ENCODE results near the gene ARID5B. TPM values are rescaled to one million over a fixed set of nuclear protein-coding genes. Genes with fewer than 3 reads are reported as not detected.
A peak's percentile ranks its signal among the peaks of the same experiment; 100 is the strongest.

Gene ARID5B
- total RNA-seq, 2 experiments from 2014 or later = 71.1 to 73.9 TPM

DNA sequence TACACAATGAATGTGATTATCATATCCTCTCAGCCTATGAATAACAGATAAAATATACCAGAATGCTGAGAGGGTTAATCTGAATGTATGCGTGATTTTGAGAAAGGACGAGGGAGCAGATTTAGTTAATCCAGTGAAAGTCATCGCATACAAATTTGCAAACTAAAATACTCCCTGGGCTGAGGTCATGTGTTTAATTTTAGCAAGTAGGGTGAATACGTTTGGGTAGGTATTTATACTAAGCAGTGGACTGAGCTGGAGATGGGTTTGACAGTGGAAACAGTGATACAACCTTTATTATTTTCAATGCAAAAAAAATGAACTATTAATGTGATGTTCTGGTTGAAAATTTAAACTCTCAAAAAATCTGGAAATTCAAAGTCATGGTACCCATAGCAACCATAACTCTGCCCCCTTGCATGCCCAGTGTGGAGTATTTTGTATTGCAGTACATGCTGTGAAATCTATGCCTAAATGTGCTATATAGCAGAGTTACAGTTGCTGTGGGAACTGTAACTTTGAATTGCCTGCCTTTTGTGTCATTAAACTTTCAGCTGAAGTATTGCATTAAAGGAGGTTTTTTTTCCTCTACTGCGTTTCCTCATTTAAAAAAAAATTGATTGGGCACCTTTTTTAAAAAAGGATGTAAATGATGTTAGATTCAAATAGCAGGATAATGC lies 9.5 kb upstream of the ARID5B start:
- Mint-ChIP-seq H3K9me3 (peaks cover 2% of the 10 kb centered on the region), H3K27ac (no peak overlapping the region), H3K27me3 (no peaks in the 10 kb centered on the region), H3K36me3 (ENCODE audit: low read depth) (no peaks in the 10 kb centered on the region), H3K4me1 (peaks cover 9% of the 10 kb centered on the region), H3K4me3 (no peak overlapping the region)
- CTCF ChIA-PET = interaction anchor here (1.0 kb wide), 1 partner anchor 15 kb away, joined by 4 read pairs; no protein-coding TSS in a partner anchor
- DNase-seq = no peak
- POLR2A ChIA-PET = interaction anchor here (1.1 kb wide), 1 partner anchor 13 kb away, joined by 3 read pairs; no protein-coding TSS in a partner anchor

DNA sequence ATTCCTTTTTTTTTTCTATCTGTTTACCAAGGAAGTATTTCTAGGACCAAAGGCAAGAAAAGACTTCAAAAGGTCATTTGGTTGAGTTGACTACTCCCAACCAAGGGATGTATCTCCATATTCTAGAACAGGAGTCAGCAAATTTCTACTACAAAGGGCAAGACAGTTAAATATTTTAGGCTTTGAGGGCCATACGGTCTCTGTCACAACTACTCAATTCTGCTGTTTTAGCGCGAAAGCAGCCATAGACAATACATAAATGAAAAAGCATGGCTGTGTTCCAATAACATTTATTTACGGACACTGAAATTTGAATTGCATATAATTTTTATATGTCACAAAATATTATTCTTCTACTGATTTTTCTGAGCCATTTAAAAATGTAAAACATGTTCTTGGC lies 8.5 kb upstream of the ARID5B start:
- Mint-ChIP-seq H3K27ac (no peak overlapping the region), H3K36me3 (ENCODE audit: low read depth) (no peaks in the 10 kb centered on the region), H3K27me3 (no peaks in the 10 kb centered on the region), H3K9me3 (peaks cover 2% of the 10 kb centered on the region), H3K4me3 (no peak overlapping the region), H3K4me1 (peaks cover 18% of the 10 kb centered on the region)
- ChIA-PET CTCF (no interaction called here), POLR2A (no interaction called here)
- DNase-seq = no peak

DNA sequence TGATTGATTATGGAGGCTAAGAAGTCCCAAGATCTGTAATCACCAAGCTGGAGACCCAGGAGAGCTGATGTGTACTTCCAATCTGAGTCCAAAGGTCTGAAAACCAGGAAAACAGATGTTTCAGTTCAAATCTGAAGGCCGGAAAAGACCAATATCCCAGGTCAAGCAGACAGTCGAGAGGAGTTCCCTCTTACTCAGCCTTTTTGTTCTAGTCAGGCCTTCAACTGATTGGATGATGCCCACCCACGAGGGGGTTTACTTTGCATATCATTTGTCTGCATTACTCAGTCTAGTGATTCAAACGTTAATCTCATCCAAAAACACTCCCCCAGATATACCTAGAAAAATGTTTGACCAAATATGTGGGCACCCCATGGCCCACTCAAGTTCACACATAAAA lies 7.4 kb upstream of the ARID5B start:
- CTCF ChIA-PET = no interaction called here
- POLR2A ChIA-PET = no interaction called here
- no peaks in the 10 kb centered on the region for H3K9me3 Mint-ChIP-seq
- H3K4me3 Mint-ChIP-seq = no peak overlapping the region
- peaks cover 26% of the 10 kb centered on the region for H3K4me1 Mint-ChIP-seq
- no peaks in the 10 kb centered on the region for H3K27me3 Mint-ChIP-seq
- H3K27ac Mint-ChIP-seq = no peak overlapping the region
- H3K36me3 Mint-ChIP-seq (ENCODE audit: low read depth) = no peaks in the 10 kb centered on the region
- DNase-seq = no peak

DNA sequence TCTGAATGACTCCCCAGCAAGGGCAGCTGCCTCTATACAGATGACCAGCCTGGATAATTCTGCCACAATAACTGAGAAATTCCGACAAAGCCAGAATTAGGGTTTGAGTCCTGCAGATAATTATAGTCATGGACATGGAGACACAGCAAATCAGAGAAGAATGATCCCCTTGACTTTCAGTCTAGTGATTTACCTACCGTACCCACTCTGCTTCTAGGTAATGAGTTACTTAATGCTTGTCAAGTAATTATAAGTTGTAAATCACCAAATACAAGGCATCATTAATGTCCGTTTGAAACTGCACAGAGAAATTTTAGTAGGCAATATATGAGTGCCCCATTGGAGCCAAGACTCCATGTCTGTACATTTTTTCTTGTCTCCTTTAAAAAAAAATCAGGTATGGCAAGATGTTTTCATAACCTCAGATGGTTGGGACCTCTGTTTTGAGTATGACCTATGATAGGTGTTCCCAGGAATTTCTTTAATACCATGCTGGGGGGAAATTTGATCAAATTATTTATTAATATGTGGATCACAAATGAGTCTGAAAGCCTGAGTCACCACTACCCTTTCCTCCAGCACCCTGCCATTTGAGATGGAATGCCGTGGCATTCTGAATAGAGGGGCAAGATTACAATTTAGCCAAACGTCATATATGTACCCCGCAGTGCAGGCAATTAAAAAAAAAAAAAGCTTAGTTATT lies 5.5 kb upstream of the ARID5B start:
- H3K36me3 Mint-ChIP-seq (ENCODE audit: low read depth) = no peaks in the 10 kb centered on the region
- no peak overlapping the region for H3K27ac Mint-ChIP-seq
- peaks cover 29% of the 10 kb centered on the region for H3K4me1 Mint-ChIP-seq
- H3K4me3 Mint-ChIP-seq = no peak overlapping the region
- ChIA-PET POLR2A (interaction anchor here (2.4 to 11.0 kb wide), 5 partner anchors 93 to 348 kb away, joined by 8 to 785 read pairs (median 131); no protein-coding TSS in a partner anchor), CTCF (interaction anchor here (0.6 to 7.8 kb wide), 37 partner anchors 10 to 1867 kb away, joined by 3 to 81 read pairs (median 4); no protein-coding TSS in a partner anchor)
- H3K9me3 Mint-ChIP-seq = no peaks in the 10 kb centered on the region
- no peaks in the 10 kb centered on the region for H3K27me3 Mint-ChIP-seq
- no peak for DNase-seq

DNA sequence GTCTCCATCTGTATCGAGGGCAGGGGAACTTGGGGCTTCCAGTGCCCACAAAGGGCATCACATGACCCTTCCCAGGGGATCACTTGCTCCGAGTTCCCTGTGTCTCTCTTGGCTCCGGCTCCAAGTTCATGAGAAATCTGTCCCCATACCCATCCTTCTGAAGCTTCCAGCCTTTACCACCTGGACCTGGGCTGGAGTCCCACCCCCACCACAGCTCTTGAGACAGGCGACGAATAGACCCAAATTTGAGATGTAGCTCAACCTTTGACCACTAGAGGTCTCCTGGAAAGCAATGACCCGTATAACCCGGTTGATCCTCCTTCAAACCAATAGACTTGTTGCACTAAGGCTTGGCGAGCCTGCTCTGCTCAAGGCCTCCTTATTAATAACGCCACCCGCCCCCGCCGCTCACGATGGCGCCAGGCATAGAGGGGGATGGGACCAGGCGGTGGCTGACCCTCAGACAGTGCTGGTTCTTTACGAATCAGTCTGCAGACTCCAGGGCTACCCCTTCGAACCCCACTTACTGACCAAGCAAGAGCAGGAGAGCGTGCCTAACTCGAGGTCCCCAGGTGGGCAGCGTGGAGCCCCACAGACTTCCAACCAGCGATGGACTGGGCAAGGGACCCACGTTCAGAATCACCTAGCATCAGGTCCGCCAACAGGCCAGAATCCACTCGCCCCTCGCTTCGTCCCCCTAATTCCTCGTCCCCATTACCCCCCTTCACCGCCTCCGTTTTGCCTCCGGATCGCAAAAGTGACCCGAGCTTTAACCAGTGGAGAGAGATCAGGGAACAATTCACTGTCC lies 4.4 kb upstream of the ARID5B start:
- peak overlapping the region; percentile 98 for H3K27ac Mint-ChIP-seq
- DNase-seq = peak; percentile 66
- POLR2A ChIA-PET = interaction anchor here (1.1 to 11.5 kb wide), 11 partner anchors 19 to 347 kb away, joined by 4 to 785 read pairs (median 92); no protein-coding TSS in a partner anchor
- CTCF ChIA-PET = interaction anchor here (0.5 to 7.8 kb wide), 50 partner anchors 9 to 1868 kb away, joined by 3 to 81 read pairs (median 4); no protein-coding TSS in a partner anchor
- H3K9me3 Mint-ChIP-seq = no peaks in the 10 kb centered on the region
- H3K36me3 Mint-ChIP-seq (ENCODE audit: low read depth) = peaks cover 3% of the 10 kb centered on the region
- peaks cover 29% of the 10 kb centered on the region for H3K4me1 Mint-ChIP-seq
- H3K27me3 Mint-ChIP-seq = no peaks in the 10 kb centered on the region
- H3K4me3 Mint-ChIP-seq = peak overlapping the region; percentile 68

DNA sequence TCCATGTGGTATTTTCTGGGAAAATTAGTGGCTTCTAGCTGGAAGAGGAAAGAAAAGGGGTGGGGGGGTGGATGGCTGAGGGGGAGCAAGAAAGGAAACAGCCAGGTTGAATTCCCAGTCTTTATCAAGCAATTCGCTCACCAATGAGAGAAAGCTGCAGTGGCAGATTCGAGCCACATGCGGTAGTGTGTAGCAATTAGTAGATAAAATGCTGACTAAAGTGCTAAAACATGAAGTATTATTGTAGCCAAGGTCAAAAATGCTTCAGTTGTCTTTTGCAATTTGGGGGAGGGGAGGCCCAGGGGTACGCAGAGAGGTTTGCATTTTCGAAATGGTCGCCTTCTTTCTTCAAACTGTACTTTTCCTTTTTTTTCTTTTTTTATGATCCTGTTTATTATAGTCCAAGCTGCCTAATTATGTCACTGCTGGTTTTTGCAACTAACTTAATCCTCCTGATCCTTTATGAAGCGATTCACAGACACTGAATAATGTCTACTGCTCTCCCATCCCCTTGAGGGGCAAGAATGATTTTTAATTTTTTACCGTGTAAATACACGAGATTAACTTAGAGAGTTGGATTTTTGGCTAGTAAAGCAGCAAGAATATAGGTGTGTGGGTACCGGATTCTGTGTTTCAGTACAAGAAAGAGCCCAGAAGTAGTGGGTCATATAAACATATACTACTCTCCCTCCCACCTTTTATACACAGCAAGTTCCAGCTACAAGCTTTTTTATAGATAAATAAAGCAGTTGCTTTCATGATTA lies 3.6 kb upstream of the ARID5B start:
- Mint-ChIP-seq H3K4me1 (peaks cover 29% of the 10 kb centered on the region), H3K4me3 (peak overlapping the region; percentile 68), H3K9me3 (no peaks in the 10 kb centered on the region), H3K36me3 (ENCODE audit: low read depth) (peaks cover 10% of the 10 kb centered on the region), H3K27me3 (no peaks in the 10 kb centered on the region), H3K27ac (peak overlapping the region; percentile 98)
- DNase-seq = peak; percentile 32
- ChIA-PET POLR2A (interaction anchor here (1.1 to 11.5 kb wide), 12 partner anchors 20 to 346 kb away, joined by 4 to 785 read pairs (median 54); no protein-coding TSS in a partner anchor), CTCF (interaction anchor here (0.8 to 7.8 kb wide), 15 partner anchors 9 to 757 kb away, joined by 3 to 81 read pairs (median 7); no protein-coding TSS in a partner anchor)

DNA sequence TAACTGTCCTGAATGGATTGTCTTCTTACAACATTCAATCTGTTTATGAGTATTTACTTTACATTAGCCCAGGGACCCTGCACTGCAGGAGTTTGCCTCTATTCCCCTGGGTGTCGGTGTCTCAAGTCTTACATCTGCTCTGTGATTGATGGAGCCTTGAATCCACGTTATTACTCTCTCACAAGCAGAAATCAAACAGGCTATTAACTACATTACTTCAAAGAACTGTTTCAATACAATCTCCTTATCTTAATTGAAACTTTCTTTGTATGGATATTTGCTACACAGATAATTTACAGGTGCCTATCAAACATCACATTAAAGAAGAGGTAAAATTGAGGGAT lies 3.1 kb upstream of the ARID5B start:
- H3K9me3 Mint-ChIP-seq = no peaks in the 10 kb centered on the region
- H3K36me3 Mint-ChIP-seq (ENCODE audit: low read depth) = peaks cover 11% of the 10 kb centered on the region
- H3K27me3 Mint-ChIP-seq = no peaks in the 10 kb centered on the region
- DNase-seq = no peak
- H3K4me3 Mint-ChIP-seq = peak overlapping the region; percentile 25
- ChIA-PET CTCF (interaction anchor here (0.9 to 7.8 kb wide), 9 partner anchors 17 to 347 kb away, joined by 3 to 81 read pairs (median 10); no protein-coding TSS in a partner anchor), POLR2A (interaction anchor here (1.1 to 11.5 kb wide), 17 partner anchors 25 to 906 kb away, joined by 3 to 785 read pairs (median 16); partner anchors contain the start of gene ADO)
- H3K27ac Mint-ChIP-seq = peak overlapping the region; percentile 98
- H3K4me1 Mint-ChIP-seq = peaks cover 29% of the 10 kb centered on the region

DNA sequence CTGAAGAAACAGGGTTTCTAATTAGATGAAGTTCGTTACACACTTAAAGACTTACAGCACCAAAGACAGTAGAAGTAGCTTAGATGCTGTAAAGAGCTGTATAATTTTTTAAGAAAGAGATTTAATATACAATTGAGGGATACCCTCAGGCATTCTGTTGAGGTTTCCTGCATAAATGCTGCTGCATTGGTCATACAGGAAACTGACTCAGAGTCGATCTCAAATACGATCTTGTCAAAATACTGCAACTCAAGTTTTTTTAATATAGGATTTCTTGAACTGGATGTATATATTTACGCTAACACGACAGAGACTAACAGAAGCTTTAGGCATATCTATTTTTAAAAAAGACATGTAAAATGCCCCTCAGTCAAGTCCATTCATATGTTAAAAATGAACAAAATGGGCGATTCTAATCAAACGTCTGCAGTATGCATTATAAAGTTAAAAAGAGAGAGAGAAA lies 2.4 kb upstream of the ARID5B start:
- Mint-ChIP-seq H3K27ac (peak overlapping the region; percentile 98), H3K9me3 (no peaks in the 10 kb centered on the region), H3K4me3 (peak overlapping the region; percentile 94), H3K36me3 (ENCODE audit: low read depth) (peaks cover 13% of the 10 kb centered on the region), H3K4me1 (peaks cover 30% of the 10 kb centered on the region), H3K27me3 (no peaks in the 10 kb centered on the region)
- ChIA-PET POLR2A (interaction anchor here (0.8 to 11.5 kb wide), 31 partner anchors 14 to 1370 kb away, joined by 3 to 785 read pairs (median 9); partner anchors contain the start of gene ADO), CTCF (interaction anchor here (0.6 to 7.8 kb wide), 12 partner anchors 34 to 366 kb away, joined by 3 to 81 read pairs (median 6); no protein-coding TSS in a partner anchor)
- no peak for DNase-seq

DNA sequence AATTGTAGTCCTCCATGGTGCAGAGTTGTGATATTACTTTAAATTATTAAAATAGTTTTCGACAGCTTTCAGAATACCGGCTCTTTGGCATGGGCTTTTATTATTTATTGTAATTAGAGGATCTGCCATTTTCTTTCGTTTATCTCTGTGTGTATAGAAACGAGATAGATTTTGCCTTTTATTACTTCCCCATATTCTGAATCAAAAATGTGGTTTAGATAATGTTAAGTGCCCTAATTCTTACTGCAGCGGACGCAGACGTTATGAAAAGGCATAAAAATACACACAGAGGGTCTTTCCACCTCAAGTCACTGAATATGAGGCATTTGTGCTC lies 1.9 kb upstream of the ARID5B start:
- ChIA-PET CTCF (interaction anchor here (0.6 to 7.8 kb wide), 16 partner anchors 34 to 366 kb away, joined by 3 to 81 read pairs (median 4); no protein-coding TSS in a partner anchor), POLR2A (interaction anchor here (0.8 to 11.5 kb wide), 36 partner anchors 9 to 1369 kb away, joined by 3 to 785 read pairs (median 8); partner anchors contain the start of gene ADO)
- Mint-ChIP-seq H3K36me3 (ENCODE audit: low read depth) (peaks cover 16% of the 10 kb centered on the region), H3K9me3 (no peaks in the 10 kb centered on the region), H3K4me1 (peaks cover 36% of the 10 kb centered on the region), H3K27ac (peak overlapping the region; percentile 98), H3K4me3 (peak overlapping the region; percentile 94), H3K27me3 (no peaks in the 10 kb centered on the region)
- DNase-seq = no peak

DNA sequence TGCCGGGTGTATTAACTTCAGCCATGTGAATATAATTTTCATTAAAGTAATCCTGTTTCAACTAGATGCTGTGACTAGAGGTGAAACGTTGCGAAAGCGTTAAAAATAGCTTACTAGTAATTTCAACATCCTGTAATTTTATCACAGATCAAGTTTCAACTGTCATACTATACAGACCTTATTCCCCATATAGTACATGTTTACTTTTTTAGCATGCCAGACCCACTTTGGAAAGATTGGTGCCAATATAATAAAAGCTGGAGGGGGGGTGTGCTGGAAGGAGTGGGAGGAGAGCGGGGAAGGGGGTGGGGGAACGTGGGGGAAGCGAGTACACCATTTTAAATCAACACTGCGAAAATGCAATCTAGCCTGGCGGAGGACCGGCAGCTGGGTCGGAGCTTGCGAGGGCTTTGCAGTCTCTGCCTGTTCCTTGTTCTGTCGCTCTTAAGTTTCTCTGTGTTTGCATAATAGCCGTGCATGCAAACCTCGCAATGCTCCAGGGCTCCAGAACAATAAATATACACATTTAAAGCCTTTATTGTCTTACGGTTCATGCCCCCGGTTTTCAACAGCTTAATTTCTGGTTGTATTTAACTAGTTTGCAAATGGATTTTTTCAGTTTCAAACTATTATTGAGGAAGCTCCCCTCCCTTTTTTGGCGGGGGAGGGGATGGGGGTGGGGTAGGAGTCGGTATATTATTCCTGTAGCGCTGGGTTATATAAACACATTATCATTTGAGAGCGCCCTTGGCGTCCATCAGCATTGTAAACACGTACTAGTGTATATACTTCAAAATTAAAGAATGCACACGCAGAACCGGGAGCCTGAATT lies 1.3 kb upstream of the ARID5B start:
- H3K36me3 Mint-ChIP-seq (ENCODE audit: low read depth) = peaks cover 22% of the 10 kb centered on the region
- H3K4me3 Mint-ChIP-seq = peak overlapping the region; percentile 94
- H3K27me3 Mint-ChIP-seq = no peaks in the 10 kb centered on the region
- H3K4me1 Mint-ChIP-seq = peaks cover 41% of the 10 kb centered on the region
- ChIA-PET CTCF (interaction anchor here (0.5 to 7.8 kb wide), 17 partner anchors 20 to 345 kb away, joined by 3 to 81 read pairs (median 5); no protein-coding TSS in a partner anchor), POLR2A (interaction anchor here (0.8 to 11.5 kb wide), 38 partner anchors 10 to 1369 kb away, joined by 3 to 785 read pairs (median 8); no protein-coding TSS in a partner anchor)
- peak; percentile 71 for DNase-seq
- peak overlapping the region; percentile 98 for H3K27ac Mint-ChIP-seq
- H3K9me3 Mint-ChIP-seq = no peaks in the 10 kb centered on the region

All from activated CD4-positive, alpha-beta memory T cell treated with anti-CD3 and anti-CD28 coated beads, Interleukin-2, amount 10 ng/mL, durations not matched to agents 7 days and 5 days (primary cell).